ENCODE data around the gene SUGCT.

SUGCT gene

GRCh38 chr7:40654171-40654570, 519.4 kb downstream of the SUGCT start:
- H3K79me2 ChIP-seq (ENCODE audit: low read length), result no peaks in the 10 kb centered on the region
- H3K9me3 ChIP-seq (replicated peaks; ENCODE audit: insufficient read depth, low read length), result no peaks in the 10 kb centered on the region
- no peak overlapping the region for H3K9ac ChIP-seq (ENCODE audit: low read length)
- no peaks in the 10 kb centered on the region for H3K27me3 ChIP-seq (replicated peaks; ENCODE audit: insufficient read depth, low read length)
- H3K9me2 ChIP-seq (replicated peaks; ENCODE audit: insufficient read depth, low read length), result no peaks in the 10 kb centered on the region
- no peak overlapping the region for H3K4me2 ChIP-seq (ENCODE audit: low read depth, low read length)
- H3K4me3 ChIP-seq (ENCODE audit: low read length), result no peak overlapping the region
- no peaks in the 10 kb centered on the region for H3K36me3 ChIP-seq (replicated peaks; ENCODE audit: insufficient read depth, low read length)
- no peaks in the 10 kb centered on the region for H3F3A ChIP-seq (ENCODE audit: insufficient read depth, low read length)
- no peaks in the 10 kb centered on the region for H4K20me1 ChIP-seq (ENCODE audit: insufficient read depth, low read length)
- H3K4me1 ChIP-seq (ENCODE audit: low read length), result peaks cover 17% of the 10 kb centered on the region
- TF ChIP-seq EZH2 (optimal IDR thresholded peaks at IDR 0.05; ENCODE audit: low read depth, low read length) (no peak), EZH2phosphoT487 (IDR thresholded peaks at IDR 0.05; ENCODE audit: low read length) (no peak)
- TF ChIP-seq, protein P1, sequence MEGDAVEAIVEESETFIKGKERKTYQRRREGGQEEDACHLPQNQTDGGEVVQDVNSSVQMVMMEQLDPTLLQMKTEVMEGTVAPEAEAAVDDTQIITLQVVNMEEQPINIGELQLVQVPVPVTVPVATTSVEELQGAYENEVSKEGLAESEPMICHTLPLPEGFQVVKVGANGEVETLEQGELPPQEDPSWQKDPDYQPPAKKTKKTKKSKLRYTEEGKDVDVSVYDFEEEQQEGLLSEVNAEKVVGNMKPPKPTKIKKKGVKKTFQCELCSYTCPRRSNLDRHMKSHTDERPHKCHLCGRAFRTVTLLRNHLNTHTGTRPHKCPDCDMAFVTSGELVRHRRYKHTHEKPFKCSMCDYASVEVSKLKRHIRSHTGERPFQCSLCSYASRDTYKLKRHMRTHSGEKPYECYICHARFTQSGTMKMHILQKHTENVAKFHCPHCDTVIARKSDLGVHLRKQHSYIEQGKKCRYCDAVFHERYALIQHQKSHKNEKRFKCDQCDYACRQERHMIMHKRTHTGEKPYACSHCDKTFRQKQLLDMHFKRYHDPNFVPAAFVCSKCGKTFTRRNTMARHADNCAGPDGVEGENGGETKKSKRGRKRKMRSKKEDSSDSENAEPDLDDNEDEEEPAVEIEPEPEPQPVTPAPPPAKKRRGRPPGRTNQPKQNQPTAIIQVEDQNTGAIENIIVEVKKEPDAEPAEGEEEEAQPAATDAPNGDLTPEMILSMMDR (IDR thresholded peaks at IDR 0.05; ENCODE audit: low read length), result no peak
- no peak overlapping the region for H2AFZ ChIP-seq (ENCODE audit: low read length)
- no peak overlapping the region for H3K27ac ChIP-seq (ENCODE audit: low read length)
- no peak for DNase-seq

DNA sequence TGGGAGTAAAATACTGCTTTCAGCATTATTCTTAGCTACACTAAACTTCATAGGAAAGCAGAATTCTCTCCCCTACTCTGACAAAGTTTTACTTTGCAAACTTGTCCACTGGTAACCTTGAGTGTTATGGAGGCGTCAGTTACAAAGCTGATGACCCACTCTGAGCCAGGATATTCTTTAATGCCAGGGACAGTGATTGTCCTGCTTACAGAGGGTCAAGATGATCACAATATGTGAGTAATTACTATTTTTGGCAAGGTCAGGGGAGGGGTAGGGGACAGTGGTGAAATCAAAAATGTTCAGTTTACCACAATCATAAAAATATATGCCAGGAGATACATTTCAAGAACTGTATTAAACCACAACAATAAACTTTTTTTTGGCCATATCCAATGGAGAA, 520.6 kb downstream of the SUGCT start:
- Histone ChIP-seq H3K4me1 (ENCODE audit: low read length) (peaks cover 17% of the 10 kb centered on the region), H3K9me3 (replicated peaks; ENCODE audit: insufficient read depth, low read length) (no peaks in the 10 kb centered on the region), H3K27ac (ENCODE audit: low read length) (no peak overlapping the region), H4K20me1 (ENCODE audit: insufficient read depth, low read length) (no peaks in the 10 kb centered on the region), H3K36me3 (replicated peaks; ENCODE audit: insufficient read depth, low read length) (no peaks in the 10 kb centered on the region), H3K9me2 (replicated peaks; ENCODE audit: insufficient read depth, low read length) (no peaks in the 10 kb centered on the region), H3F3A (ENCODE audit: insufficient read depth, low read length) (no peaks in the 10 kb centered on the region), H3K4me3 (ENCODE audit: low read length) (no peak overlapping the region), H3K27me3 (replicated peaks; ENCODE audit: insufficient read depth, low read length) (no peaks in the 10 kb centered on the region), H2AFZ (ENCODE audit: low read length) (no peak overlapping the region), H3K9ac (ENCODE audit: low read length) (no peak overlapping the region), H3K4me2 (ENCODE audit: low read depth, low read length) (no peak overlapping the region), H3K79me2 (ENCODE audit: low read length) (no peaks in the 10 kb centered on the region)
- no peak for DNase-seq
- TF ChIP-seq, protein P1 (IDR thresholded peaks at IDR 0.05; ENCODE audit: low read length), result no peak
- no peak for TF ChIP-seq EZH2 (optimal IDR thresholded peaks at IDR 0.05; ENCODE audit: low read depth, low read length)
- TF ChIP-seq EZH2phosphoT487 (IDR thresholded peaks at IDR 0.05; ENCODE audit: low read length), result no peak

- TF ChIP-seq, protein P1 (IDR thresholded peaks at IDR 0.05; ENCODE audit: low read length), result no peak
- no peaks in the 10 kb centered on the region for H4K20me1 ChIP-seq (ENCODE audit: insufficient read depth, low read length)
- no peaks in the 10 kb centered on the region for H3K36me3 ChIP-seq (replicated peaks; ENCODE audit: insufficient read depth, low read length)
- no peak for DNase-seq
- no peaks in the 10 kb centered on the region for H3K79me2 ChIP-seq (ENCODE audit: low read length)
- no peak overlapping the region for H3K4me2 ChIP-seq (ENCODE audit: low read depth, low read length)
- H3K4me3 ChIP-seq (ENCODE audit: low read length), result no peak overlapping the region
- H3F3A ChIP-seq (ENCODE audit: insufficient read depth, low read length), result no peaks in the 10 kb centered on the region
- peaks cover 17% of the 10 kb centered on the region for H3K4me1 ChIP-seq (ENCODE audit: low read length)
- H2AFZ ChIP-seq (ENCODE audit: low read length), result no peak overlapping the region
- no peak overlapping the region for H3K9ac ChIP-seq (ENCODE audit: low read length)
- H3K27ac ChIP-seq (ENCODE audit: low read length), result no peak overlapping the region
- H3K27me3 ChIP-seq (replicated peaks; ENCODE audit: insufficient read depth, low read length), result no peaks in the 10 kb centered on the region
- no peaks in the 10 kb centered on the region for H3K9me2 ChIP-seq (replicated peaks; ENCODE audit: insufficient read depth, low read length)
- H3K9me3 ChIP-seq (replicated peaks; ENCODE audit: insufficient read depth, low read length), result no peaks in the 10 kb centered on the region
Observed at GRCh38 chr7:40656349-40656748, 521.5 kb downstream of the SUGCT start.
